Muscle layer of duodenum (tissue), 2 donors: ENCODE results near the gene PIGC.
A peak's percentile ranks its signal among the peaks of the same experiment; 100 is the strongest.

Experiments used
- H3K27ac ChIP-seq: one replicate; pipeline ENCODE4 v1.7.0; 2013; ENCODE audit warnings: mild to moderate bottlenecking, low read length
- H3K27me3 ChIP-seq: one replicate; pipeline ENCODE4 v1.7.0; 2013; ENCODE audit warnings: low read depth, mild to moderate bottlenecking, control low read depth, low read length
- H3K36me3 ChIP-seq, 2 donors: one replicate each; pipeline ENCODE4 v1.7.0; 2013; ENCODE audit warnings: low read length in 2 of 2, control low read depth in 1 of 2, mild to moderate bottlenecking in 1 of 2; ENCODE audit not compliant: insufficient read depth in 2 of 2, control insufficient read depth in 1 of 2
- H3K4me1 ChIP-seq, 2 donors: one replicate each; pipeline ENCODE4 v1.7.0; 2013; ENCODE audit warnings: low read length in 2 of 2, mild to moderate bottlenecking in 2 of 2, control low read depth in 1 of 2, moderate library complexity in 1 of 2; ENCODE audit not compliant: insufficient read depth in 2 of 2, control insufficient read depth in 1 of 2
- H3K4me3 ChIP-seq, 2 donors: one replicate each; pipeline ENCODE4 v1.7.0; 2013; ENCODE audit warnings: low read length in 2 of 2, low read depth in 1 of 2, mild to moderate bottlenecking in 1 of 2
- H3K9me3 ChIP-seq, 2 donors: one replicate each; pipeline ENCODE4 v1.7.0; 2013; ENCODE audit warnings: low read length in 2 of 2, control low read depth in 1 of 2, mild to moderate bottlenecking in 1 of 2; ENCODE audit not compliant: control insufficient read depth in 1 of 2
- donor health status: healthy.

The PIGC gene

DNA sequence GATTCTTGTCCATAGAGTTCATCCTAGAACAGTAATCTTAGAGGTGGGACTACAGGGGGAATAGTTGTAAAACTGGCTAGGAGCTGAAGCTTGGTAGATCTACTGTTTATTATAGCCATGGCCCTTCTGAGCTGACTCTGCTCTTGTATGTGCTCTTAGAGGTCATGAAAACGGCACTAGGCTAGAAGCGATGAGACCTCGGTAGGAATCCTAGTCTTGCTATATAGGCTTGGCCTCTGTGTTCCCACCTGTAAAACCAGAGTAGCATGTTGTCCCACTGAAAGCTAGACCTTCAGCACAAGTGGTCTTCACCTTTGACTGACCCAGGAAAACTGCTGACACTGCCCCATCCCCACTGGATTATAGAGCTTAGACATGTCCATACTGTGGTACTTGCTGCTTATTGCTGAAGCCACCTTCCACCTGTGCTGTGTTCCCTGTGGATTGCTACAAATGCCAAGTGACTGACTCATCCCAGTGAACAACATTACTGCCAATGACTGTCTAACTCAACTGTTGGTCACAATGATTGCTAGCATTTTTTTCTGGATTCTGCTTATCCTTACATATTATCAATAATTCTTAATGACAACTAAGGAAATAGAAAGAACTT is 23.0 kb upstream of the PIGC start:
- no peaks in the 10 kb centered on the region for H3K9me3 ChIP-seq
- no peak overlapping the region for H3K4me3 ChIP-seq
- no peaks in the 10 kb centered on the region for H3K36me3 ChIP-seq
- H3K27me3 ChIP-seq = no peaks in the 10 kb centered on the region
- no peaks in the 10 kb centered on the region for H3K4me1 ChIP-seq
- no peak overlapping the region for H3K27ac ChIP-seq

DNA sequence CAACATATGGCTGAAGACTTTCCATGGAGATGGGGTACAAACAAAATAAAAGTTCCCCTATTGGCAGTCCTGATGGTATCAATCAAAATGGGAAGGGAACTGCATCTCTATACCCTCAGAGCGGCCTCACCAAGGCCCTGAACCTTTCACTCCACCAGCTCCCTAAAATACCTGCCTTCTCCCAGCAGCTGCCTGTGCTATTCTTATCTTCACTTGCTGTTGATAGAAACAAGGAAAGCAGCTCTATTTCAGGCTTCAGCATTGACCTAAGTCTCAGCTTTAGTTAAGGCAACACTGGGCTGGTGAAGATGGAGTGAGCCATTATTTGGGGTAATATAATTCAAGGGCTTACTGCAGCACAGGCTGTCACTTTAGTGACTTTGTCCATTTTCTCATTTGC is 21.7 kb upstream of the PIGC start:
- no peaks in the 10 kb centered on the region for H3K27me3 ChIP-seq
- no peak overlapping the region for H3K27ac ChIP-seq
- no peaks in the 10 kb centered on the region for H3K9me3 ChIP-seq
- H3K4me3 ChIP-seq = no peak overlapping the region
- H3K4me1 ChIP-seq = no peaks in the 10 kb centered on the region
- no peaks in the 10 kb centered on the region for H3K36me3 ChIP-seq

DNA sequence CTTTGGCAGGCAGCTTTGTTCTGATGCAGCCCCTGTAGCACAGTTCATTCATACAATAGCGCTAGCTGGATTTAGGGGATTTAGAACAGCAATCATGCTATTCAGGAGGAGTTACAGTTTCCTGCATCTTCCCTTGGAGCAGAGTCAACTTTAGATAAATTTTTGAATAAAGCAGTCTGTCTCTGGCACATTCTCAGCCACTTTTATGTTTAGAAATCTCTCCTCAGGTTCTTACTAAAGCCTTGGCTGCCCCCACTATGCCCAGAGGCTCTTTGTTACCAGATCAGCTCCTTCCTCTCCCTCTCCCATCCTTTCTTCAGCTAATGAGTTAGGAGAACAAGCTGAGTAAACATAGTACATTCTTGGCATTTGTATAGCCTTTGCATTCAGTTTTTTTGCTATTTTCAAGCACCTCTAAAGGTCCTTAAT is 17.0 kb upstream of the PIGC start:
- Histone ChIP-seq H3K4me3 (no peak overlapping the region), H3K27me3 (no peaks in the 10 kb centered on the region), H3K9me3 (no peaks in the 10 kb centered on the region), H3K4me1 (no peaks in the 10 kb centered on the region), H3K36me3 (no peaks in the 10 kb centered on the region), H3K27ac (no peak overlapping the region)

DNA sequence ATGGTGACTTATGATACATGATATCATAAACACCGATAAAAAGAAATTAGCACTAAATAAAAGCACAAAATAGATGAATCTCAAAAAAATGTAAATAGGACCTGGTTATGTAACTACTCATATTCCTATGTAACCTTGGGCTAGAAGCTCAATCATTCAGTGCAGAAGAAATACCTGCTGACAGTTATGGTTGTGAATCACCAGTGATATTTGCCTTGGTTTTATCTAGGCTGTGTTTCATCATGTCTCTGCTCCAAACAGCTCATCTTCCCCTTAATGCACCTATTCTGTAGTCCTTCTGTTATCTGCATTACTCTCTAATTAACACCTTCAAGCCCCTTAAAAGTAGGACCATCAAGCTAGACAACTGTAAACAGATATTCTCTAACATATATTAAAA is 16.3 kb upstream of the PIGC start:
- no peak overlapping the region for H3K4me3 ChIP-seq
- no peak overlapping the region for H3K27ac ChIP-seq
- no peaks in the 10 kb centered on the region for H3K9me3 ChIP-seq
- H3K36me3 ChIP-seq = no peaks in the 10 kb centered on the region
- H3K4me1 ChIP-seq = no peaks in the 10 kb centered on the region
- no peaks in the 10 kb centered on the region for H3K27me3 ChIP-seq

DNA sequence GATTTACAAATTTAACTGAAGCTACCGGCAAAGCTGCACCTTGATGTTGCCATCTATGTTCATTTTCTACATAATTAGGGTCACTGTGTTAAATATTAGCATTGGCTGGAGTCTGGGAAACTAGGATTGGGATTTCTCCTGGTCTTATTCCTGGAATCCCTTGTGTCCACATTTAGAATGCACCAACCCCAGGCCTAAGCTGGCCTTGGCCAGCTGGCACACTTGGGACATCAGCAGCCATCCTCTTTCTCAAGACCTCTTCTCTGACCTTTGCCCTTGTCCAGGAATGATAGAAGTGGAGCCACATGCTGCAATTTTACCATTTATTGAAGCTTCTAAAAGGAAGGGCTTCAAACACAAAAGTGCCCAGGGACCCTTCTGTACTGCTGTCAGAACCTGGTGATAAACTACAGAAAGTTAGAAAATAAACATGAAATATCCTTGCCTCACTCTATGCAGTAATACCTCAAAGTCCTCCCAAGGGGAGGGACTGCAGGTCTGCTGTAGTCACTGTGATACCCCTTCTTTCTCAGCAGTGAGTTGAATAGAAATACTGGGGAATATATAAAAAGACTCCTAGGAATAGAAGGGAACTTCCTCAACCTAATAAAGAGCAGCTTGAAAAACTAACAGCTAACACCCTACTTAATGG is 13.7 kb upstream of the PIGC start:
- H3K27ac ChIP-seq = no peak overlapping the region
- H3K36me3 ChIP-seq = no peaks in the 10 kb centered on the region
- no peaks in the 10 kb centered on the region for H3K4me1 ChIP-seq
- H3K9me3 ChIP-seq = no peaks in the 10 kb centered on the region
- H3K27me3 ChIP-seq = no peaks in the 10 kb centered on the region
- H3K4me3 ChIP-seq = no peak overlapping the region

DNA sequence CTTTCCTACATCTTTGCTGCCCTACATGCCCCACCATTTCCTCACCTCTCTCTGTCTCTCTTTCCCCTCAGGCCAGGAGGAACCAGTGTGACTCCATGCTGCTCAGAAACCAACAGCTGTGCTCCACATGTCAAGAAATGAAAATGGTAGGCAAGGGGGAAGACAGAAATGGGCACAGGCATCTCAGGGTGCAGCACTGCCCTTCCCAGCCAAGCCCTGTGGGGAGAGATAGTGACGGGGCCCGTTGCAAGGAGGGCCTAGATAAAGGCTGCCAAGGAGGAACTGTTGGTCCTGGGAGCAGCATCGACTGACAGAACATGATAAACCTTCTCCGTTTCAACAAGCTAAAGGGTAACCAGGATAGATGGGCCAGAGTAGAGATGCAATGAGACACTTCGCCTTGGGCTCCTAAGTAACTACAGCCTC is 12.5 kb upstream of the PIGC start:
- H3K4me1 ChIP-seq = no peaks in the 10 kb centered on the region
- no peak overlapping the region for H3K27ac ChIP-seq
- no peak overlapping the region for H3K4me3 ChIP-seq
- H3K36me3 ChIP-seq = no peaks in the 10 kb centered on the region
- no peaks in the 10 kb centered on the region for H3K9me3 ChIP-seq
- H3K27me3 ChIP-seq = no peaks in the 10 kb centered on the region

DNA sequence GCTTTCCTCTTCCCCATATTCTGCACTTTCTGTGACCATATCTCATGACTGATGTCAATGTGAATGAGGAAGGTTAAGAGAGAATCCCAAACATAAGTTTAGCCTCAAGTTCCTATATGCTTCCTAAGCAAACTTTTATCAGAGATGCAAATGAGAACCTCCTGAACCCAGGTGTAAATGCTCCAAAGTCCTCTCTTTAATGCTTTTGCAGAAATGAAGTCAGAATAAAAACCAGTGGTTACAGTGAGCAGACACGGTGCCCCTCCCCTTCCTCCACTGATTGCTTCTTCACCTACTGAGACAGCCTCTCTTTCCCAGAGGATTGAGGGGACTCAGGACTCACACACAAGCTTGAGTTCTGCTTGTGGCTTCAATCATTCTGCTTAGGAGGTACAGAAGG is 11.6 kb upstream of the PIGC start:
- H3K27ac ChIP-seq = no peak overlapping the region
- H3K9me3 ChIP-seq = no peaks in the 10 kb centered on the region
- H3K27me3 ChIP-seq = no peaks in the 10 kb centered on the region
- H3K4me3 ChIP-seq = no peak overlapping the region
- H3K4me1 ChIP-seq = peaks cover 0 to 2% of the 10 kb centered on the region in 2 donors
- H3K36me3 ChIP-seq = no peaks in the 10 kb centered on the region

DNA sequence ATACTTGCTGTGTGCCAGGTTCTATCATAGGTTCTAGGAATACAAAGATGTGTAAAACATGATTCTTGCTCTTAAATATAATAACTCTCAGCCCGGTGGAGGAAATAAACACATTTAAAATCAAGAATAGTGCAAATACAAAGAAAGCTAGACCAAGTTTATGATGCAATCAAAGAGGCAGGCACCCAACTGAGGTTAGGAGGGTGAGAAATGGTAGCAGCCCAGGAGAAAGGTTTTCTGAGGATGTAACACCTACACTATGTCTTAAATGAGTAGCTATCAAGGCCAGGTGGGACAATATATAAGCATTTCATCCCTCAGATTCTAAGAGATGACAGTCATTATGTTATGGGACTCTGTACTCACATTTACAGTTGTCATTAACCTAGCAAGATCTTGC is 9.7 kb upstream of the PIGC start:
- H3K27ac ChIP-seq = no peak overlapping the region
- no peaks in the 10 kb centered on the region for H3K27me3 ChIP-seq
- no peaks in the 10 kb centered on the region for H3K9me3 ChIP-seq
- H3K4me3 ChIP-seq = no peak overlapping the region
- peaks cover 0 to 11% of the 10 kb centered on the region in 2 donors for H3K4me1 ChIP-seq
- no peaks in the 10 kb centered on the region for H3K36me3 ChIP-seq

DNA sequence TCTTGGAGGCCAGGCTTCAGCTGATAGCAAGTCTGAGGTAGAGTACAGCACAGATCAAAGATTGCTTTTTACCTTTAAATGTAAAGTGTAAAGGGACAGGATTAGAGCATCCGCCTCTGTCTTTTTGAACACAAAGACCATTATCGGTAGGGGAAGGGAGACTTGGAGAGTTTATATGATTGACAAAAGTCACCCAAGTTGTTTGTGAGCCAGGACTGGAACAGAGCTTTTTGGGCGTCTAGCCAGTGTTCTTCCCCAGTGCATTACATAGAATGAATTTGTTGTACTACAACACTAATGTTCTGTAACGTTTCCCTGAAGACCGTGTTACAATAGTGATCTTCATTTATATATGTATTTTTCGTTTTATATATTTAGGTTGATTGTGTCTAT is 9.3 kb upstream of the PIGC start:
- Histone ChIP-seq H3K27me3 (no peaks in the 10 kb centered on the region), H3K27ac (no peak overlapping the region), H3K36me3 (no peaks in the 10 kb centered on the region), H3K4me3 (no peak overlapping the region), H3K4me1 (peaks cover 0 to 11% of the 10 kb centered on the region in 2 donors), H3K9me3 (no peaks in the 10 kb centered on the region)

DNA sequence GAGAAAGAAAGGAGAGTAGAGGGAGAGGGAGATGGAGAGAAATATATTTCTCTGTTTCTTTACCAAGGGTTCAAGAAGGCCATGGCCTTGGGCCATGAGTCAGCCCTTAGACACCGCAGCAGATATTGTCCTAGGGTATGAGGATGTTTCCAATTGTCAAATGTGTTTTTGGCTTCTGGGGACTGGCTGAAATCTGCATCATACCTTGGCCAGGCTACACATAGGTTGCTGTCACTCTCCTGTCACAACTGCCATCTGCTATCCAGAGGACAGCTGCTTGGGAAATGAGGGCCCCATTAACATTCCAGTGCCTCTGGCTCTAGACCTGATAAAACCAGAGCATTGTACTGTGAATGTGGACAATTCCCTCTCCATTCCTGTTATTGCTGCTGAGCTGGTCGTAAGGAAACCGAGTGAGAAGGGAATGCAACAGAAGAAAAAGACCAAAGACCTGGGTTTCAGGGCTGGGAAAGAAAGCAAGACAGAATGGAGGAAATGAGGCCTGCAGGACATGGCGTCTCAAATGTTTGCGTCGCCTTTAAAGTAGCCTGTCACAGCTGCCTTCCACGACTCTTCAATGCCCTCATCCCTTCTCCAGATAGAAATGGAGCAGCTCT is 8.8 kb upstream of the PIGC start:
- Histone ChIP-seq H3K9me3 (no peaks in the 10 kb centered on the region), H3K27me3 (no peaks in the 10 kb centered on the region), H3K4me1 (peaks cover 0 to 11% of the 10 kb centered on the region in 2 donors), H3K4me3 (no peak overlapping the region), H3K36me3 (no peaks in the 10 kb centered on the region), H3K27ac (no peak overlapping the region)

DNA sequence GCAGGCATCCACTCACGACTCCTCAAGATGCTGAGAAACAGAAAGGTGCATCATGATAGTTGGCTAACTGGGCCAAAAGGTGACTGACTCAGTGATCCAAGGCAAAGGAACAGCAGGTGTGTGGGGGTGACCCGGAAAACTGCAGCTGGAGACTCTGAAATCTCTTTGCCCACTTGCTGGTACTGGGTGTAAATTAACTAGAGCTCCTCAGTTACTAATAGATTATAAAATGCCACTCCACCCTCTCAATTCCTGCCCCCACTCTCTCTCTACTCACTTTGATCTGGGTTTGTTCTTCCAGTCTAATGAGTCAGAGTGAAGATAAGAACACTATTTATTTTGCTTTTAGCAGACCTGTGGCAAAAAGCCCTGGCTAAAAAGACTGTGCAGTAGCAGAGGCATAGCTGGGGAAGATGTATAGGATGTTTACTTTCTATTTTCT is 7.2 kb upstream of the PIGC start:
- Histone ChIP-seq H3K27me3 (no peaks in the 10 kb centered on the region), H3K27ac (peak overlapping the region; percentile 27), H3K36me3 (no peaks in the 10 kb centered on the region), H3K4me1 (peaks cover 0 to 11% of the 10 kb centered on the region in 2 donors), H3K4me3 (no peak overlapping the region), H3K9me3 (no peaks in the 10 kb centered on the region)
